ENCODE results near the gene ARPC1B. TPM values are rescaled to one million over a fixed set of nuclear protein-coding genes. Genes with fewer than 3 reads are reported as not detected.

Gene ARPC1B
- total RNA-seq, 1 donor from 2014 or later, result 385 TPM

DNA sequence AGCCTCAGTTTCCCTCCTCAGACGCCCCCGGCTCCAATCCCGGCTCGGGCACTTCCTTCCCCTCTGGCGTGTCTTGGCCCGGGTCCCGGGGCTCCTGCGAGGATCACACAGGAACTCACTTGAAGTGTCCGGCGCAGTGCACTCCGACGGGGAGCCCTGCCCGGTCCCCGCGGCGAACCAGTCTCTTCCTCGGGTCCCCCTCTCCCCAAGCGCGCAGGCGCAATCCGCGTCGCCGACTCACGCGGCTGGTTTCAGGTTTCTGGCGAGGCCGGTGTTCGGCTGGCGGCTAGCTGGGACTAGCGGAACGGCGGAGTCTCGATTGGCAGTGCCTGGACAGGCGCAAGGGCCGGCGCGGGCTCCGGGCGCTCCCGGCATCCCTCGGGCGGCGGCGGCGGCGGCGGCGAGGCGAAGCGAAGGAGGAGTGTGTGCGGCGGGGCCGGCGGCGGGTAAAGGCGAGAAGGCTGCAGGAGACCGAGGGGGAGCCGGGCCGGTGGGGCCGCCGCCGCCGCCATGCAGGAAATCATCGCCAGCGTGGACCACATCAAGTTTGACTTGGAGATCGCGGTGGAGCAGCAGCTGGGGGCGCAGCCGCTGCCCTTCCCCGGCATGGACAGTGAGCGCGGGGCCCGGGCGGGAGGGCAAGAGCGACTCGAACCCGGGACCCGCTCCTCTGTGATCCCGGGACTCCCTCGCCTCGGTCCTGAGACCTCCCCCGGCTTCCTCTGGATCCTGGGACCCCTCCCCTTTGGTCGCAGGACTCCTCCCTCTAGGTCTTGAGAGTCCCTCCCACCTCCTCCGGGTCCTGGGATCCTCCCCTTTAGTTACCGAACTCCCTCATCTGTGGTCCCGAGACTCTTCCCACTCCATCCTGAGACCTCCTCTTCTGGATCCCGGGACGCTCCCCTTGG, 64.3 kb downstream of the ARPC1B start, which contains the start of the genes CPSF4 and PTCD1:
Gene CPSF4 (plus strand): TSS at position 371 of the 908 bp plus-strand sequence. CDS start 140 bp downstream, at position 511.
Gene PTCD1 (minus strand): TSS at position 226 of the 908 bp plus-strand sequence. CDS start 3,556 bp downstream, outside the sequence.
- peaks cover 1% of the 10 kb centered on the region for H3K36me3 ChIP-seq (ENCODE audit: control insufficient read depth, insufficient read depth, low read length)
- peak; percentile 79 for DNase-seq (ENCODE audit: low read depth)
- H3K4me3 ChIP-seq (ENCODE audit: low read depth, low read length), result peak within 1 kb of the TSS; percentile 99
- TF ChIP-seq, protein P1, sequence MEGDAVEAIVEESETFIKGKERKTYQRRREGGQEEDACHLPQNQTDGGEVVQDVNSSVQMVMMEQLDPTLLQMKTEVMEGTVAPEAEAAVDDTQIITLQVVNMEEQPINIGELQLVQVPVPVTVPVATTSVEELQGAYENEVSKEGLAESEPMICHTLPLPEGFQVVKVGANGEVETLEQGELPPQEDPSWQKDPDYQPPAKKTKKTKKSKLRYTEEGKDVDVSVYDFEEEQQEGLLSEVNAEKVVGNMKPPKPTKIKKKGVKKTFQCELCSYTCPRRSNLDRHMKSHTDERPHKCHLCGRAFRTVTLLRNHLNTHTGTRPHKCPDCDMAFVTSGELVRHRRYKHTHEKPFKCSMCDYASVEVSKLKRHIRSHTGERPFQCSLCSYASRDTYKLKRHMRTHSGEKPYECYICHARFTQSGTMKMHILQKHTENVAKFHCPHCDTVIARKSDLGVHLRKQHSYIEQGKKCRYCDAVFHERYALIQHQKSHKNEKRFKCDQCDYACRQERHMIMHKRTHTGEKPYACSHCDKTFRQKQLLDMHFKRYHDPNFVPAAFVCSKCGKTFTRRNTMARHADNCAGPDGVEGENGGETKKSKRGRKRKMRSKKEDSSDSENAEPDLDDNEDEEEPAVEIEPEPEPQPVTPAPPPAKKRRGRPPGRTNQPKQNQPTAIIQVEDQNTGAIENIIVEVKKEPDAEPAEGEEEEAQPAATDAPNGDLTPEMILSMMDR (IDR thresholded peaks at IDR 0.05; ENCODE audit: insufficient read depth, low read length, poor library complexity, severe bottlenecking), result no peak
- no peaks in the 10 kb centered on the region for H3K27me3 ChIP-seq (ENCODE audit: control insufficient read depth, insufficient read depth, low read length)

DNA sequence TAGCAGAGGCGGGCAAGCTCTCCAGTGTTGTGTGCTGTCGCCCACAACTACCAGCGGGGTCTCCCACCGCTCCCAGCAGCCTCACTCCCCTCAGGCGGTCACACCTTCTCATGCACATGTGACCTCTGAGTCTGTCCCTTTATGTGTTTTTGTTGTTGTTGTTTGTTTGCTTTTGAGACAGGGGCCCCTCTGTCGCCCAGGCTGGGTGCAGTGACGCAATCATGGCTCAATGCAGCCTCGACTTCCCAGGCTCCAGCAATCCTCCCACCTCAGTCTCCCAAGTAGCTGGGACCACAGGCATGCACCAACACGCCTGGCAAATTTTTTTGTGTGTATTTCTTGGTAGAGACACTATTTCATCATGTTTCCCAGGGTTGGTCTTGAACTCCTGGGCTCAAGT, 65.7 kb downstream of the ARPC1B start:
- TF ChIP-seq, protein P1 (IDR thresholded peaks at IDR 0.05; ENCODE audit: insufficient read depth, low read length, poor library complexity, severe bottlenecking), result no peak
- peak overlapping the region; percentile 99 for H3K4me3 ChIP-seq (ENCODE audit: low read depth, low read length)
- H3K36me3 ChIP-seq (ENCODE audit: control insufficient read depth, insufficient read depth, low read length), result no peaks in the 10 kb centered on the region
- no peaks in the 10 kb centered on the region for H3K27me3 ChIP-seq (ENCODE audit: control insufficient read depth, insufficient read depth, low read length)
- DNase-seq (ENCODE audit: low read depth), result no peak

Other genes with a start within 250 kb of the ARPC1B start
- 51.3 and 55.1 TPM in 2 replicates for gene SMURF1, start 230.6 kb upstream of the ARPC1B start, total RNA-seq
- gene KPNA7, start 166.6 kb upstream of the ARPC1B start, total RNA-seq, result 0.75 and 2.3 TPM in 2 replicates
- 0.89 and 5.6 TPM in 2 replicates for gene MYH16, start 101.9 kb upstream of the ARPC1B start, total RNA-seq
- gene ARPC1A, start 48.8 kb upstream of the ARPC1B start, total RNA-seq, result 185 and 216 TPM in 2 replicates
- gene PDAP1, start 33.9 kb downstream of the ARPC1B start, total RNA-seq, result 123 and 133 TPM in 2 replicates
- 146 and 153 TPM in 2 replicates for gene BUD31, start 34.2 kb downstream of the ARPC1B start, total RNA-seq
- gene PTCD1, start 64.1 kb downstream of the ARPC1B start, total RNA-seq, result 5.6 and 13.2 TPM in 2 replicates
- gene CPSF4, start 64.2 kb downstream of the ARPC1B start, total RNA-seq, result 31.7 and 38.4 TPM in 2 replicates
- 1,123 and 1,863 TPM in 2 replicates for gene ATP5MF, start 91.4 kb downstream of the ARPC1B start, total RNA-seq
- gene ZNF789, start 98.2 kb downstream of the ARPC1B start, total RNA-seq, result 5.2 and 12.5 TPM in 2 replicates
- 15.2 and 25.9 TPM in 2 replicates for gene ZNF394, start 125.6 kb downstream of the ARPC1B start, total RNA-seq
- 10.0 and 11.5 TPM in 2 replicates for gene ZKSCAN5, start 129.9 kb downstream of the ARPC1B start, total RNA-seq
- 7.6 and 8.2 TPM in 2 replicates for gene FAM200A, start 177.4 kb downstream of the ARPC1B start, total RNA-seq
- 48.0 and 54.4 TPM in 2 replicates for gene ZNF655, start 183.9 kb downstream of the ARPC1B start, total RNA-seq
- gene TMEM225B, start 223.5 kb downstream of the ARPC1B start, total RNA-seq, result 0.27 TPM in 1 of 2 replicates, not detected in the other
- gene ZSCAN25, start 242.2 kb downstream of the ARPC1B start, total RNA-seq, result 12.9 and 13.1 TPM in 2 replicates